NCI-H748 (cell line): ENCODE results near the gene ANKRD44.

Experiments
- DNase-seq: peaks from one replicate; lab custom pipeline; 2025; ENCODE audit not compliant: unreplicated experiment; lab: John Stamatoyannopoulos, UW

ANKRD44 gene

DNA sequence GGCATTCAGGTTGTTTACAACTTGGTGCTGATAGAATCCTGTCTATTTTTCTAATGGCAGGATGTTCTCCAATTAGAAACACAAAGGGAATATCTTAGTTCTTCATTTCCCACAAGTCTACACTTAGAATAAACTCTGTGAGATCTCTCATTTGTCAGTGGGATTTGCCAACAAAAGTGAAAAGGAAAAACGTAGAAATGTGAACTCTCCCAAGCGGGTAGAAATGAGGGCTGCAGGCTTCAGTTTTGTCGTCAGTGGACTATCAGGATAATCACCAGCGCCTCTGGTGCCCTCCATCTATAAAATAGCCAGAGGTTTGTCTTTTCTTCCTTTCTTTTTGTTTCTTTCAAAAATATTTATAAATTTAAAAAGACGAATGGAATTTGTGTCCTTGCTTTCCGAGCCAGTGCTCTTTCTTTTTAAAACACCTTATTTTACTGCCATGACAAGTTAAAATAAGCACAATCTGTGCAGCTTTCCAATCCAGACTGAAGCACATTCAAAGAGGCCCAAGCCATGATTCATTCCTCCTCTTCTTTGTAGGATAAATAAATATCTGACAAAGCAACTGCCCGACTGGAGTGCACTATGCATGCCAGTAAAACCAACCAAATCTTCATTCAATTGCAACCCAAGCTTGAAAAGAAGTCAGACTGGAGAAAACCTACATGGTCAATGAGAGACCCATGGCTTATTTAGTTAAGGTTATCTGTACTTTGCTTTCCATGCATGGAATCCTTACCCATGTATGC lies 185.8 kb downstream of the ANKRD44 start:
- no peak for DNase-seq

DNA sequence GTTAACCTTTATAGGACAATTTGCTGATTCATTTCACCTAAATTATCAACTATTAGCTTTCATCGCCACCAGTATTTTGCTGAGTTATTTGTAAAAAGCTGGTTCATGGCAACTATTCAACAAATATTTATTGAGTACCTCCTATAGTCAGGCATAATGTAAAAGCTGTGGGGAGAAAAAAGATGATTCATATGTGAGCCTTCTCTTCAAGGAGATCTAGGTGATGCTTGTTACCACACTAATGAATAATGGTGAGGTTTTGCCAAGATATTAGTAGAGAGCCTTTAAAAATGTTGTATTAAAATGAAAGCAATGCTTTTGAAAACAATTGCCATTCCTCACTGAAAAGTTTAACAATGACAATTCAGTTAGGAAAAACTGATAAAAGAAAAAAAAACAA lies 187.8 kb downstream of the ANKRD44 start:
- DNase-seq: no peak

DNA sequence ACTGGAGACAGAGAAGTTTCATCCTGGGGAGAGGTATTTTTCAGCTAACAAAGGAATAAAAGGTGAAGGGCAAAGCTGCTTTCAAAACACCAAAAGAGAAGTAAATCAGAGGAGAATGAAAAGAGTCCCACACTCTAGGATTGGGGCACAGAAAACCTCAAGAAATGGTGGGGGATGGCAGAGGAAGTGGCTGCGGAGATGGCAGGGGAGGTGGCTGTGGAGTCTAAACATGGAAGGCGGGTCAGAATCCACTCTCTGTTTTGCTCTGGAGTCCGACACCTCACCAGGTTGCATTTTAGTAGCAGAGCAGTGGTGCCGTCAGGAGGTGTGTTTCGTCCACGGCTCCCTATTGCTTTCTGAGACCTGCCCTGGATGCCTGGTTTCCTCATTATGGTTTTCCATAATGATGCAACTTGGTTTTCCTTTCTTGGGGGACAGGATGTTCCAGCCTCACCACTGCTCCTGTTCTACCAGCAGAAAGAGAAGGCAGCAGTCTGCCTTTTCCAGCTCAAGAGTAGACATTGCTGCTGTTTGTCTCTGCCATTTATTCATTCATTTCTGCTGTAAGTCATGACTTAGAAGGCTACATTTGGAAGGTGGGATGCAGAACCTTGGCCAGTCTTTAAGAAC lies 188.7 kb downstream of the ANKRD44 start:
- DNase-seq: no peak

DNA sequence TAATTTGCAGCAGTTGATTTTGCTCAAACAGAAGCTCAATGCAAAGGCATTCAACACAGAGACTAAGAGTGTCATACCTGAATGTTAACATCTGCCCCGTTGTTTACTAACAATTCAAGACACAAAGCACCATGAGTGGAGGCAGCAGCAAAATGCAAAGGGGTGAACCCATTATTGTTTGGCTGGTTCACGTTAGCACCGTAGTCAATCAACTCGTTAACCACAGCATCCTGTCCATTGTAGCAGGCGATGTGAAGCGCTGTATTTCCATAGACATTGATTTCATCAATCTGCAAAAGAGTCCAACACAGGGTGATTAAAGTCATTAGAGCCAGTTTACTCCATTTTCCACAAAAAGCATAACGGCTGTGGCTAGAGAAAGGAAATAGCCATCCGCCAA lies 189.3 kb downstream of the ANKRD44 start:
- peak; percentile 55 for DNase-seq

DNA sequence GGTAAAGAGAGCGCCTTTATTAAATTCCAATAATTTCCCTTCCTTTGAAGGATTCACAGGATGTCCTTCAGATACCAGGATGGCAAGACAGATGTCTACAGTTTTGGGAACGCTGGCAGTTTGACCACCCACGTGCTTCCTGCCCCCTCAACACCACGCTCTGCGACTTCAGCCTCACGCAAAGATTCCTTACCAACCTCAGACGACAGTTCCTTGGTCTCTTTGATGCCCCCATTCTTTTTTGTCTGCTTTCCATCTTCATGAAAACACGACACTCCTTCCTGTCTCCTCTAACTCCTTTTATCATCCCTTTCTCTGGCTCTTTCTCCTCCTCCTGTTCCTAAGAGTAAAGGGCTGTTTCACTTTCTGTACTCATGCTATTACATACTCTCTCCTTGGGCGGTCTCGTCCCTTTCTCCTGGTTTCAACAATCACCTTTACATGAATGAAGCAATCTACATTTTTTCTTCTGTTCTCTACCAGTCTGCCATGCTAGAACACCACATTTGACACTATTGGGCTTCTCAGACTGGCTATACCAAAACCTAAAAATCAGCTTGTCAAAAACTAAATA lies 194.2 kb downstream of the ANKRD44 start:
- no peak for DNase-seq

DNA sequence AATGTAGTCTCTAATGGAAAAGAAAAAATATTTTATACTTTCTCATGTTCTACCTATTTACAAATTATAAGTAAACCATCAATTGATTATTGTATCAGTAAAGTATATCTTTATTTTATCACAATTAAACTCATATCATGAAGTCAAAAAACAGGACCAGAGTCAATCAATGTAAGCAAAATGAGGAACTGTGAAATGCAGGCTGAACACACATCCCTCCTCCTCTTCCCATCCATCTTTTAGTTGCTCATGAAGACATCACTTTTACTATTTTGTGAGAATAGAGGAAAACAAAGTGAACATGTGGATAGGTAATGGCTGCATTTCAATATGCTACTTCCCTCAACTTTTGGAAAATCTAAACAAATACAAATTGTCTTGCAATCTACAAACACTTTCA lies 195.3 kb downstream of the ANKRD44 start:
- no peak for DNase-seq

DNA sequence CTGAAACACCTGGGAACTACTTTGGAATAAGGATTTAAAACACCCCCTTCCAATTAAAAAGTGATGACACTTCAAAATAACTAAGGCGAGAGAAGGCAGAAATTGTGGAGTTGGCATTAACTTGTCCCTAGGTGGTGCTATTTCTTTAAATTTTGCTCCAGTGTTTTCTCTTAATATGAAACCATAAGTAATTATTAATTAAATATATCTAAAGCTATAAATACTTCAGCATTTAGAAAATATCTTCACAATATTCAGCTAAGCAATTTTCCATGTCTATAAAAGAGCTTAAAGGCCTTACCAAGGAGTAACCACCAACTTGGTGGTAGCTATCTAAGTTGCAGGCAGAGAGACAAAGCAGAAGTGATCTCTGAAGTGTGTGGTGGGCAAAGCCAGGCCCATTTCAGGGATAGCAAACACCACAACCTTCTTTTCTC lies 197.3 kb downstream of the ANKRD44 start:
- DNase-seq: peak; percentile 35

DNA sequence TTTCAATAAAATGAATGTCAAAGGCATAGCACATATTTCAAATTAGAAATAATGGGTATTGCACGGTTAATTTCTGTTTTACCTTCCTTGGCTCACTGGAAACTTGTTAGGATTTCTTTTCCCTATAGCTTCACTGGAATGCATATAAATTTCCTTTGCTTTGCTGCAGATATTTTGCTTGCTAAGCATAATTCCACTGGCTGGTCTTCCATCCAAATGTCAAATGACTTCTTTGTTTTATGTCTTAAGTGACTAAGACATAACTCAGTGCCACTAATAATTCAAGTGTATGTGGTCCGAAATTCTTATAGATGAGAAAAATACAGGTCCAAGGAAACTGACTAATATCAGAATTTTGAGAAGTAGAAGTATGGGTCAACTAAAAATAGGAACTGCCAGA lies 201.3 kb downstream of the ANKRD44 start:
- no peak for DNase-seq

DNA sequence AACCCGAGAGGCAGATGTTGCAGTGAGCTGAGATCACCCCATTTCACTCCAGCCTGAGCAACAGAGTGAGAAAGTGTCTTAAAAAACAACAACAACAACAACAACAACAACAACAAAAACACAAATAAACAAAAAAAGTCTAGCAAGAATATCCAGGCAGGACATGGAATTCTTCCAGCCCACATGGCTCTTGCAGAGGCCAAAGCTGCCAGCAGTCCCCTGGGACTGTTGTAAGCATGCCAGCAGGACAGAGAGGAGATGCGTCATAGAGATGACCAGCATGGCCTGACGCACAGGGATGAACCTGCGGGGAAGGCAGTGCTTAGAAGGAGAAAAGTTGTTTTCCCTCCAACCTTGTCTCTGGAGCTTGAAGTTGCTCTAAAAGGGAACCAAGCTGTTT lies 201.8 kb downstream of the ANKRD44 start:
- DNase-seq: no peak

DNA sequence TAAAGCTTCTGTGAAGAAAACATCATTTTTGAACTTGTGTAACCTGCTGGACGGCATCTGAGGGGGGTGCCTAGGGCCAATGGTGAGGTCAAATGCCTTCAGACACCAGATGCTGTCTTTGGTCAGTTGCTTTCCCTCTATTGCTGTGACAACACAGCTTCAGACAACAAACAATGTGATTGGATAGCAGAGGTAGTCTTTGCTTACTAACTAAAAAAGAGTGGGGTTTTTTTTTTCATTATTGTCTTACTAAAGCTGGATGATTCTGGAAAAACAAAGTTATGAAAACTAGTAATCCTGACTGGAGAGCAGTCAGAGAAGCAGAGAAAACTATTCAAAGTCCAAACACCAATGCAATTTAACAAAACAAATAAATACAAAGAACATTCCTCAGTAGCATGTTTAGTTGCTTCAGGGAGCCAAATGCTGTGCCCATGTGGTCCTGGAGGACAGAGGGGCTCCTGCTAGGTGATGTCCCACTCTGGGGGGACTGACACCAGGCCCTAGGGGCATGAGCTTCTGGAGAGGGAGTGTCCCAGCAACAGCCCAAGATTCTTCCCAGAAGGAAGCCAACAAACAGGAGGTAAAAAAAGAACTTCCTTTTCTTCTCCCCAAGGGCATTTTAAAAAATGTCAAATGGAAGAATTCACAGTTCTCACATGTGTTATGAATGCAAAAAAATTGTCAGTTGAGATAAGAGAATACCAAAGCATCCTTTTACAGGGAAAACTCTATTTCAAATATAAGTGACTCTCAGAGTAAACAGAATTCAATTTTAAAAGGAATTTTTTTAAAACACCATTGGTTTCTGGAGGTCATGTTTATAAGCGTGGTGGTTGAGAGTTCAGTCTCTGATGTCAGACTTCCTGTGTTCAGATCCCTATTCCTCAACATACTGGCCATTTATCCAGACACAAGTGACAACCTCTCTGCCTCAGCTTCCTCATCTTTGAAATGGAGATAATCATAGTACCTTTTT lies 203.0 kb downstream of the ANKRD44 start:
- no peak for DNase-seq

DNA sequence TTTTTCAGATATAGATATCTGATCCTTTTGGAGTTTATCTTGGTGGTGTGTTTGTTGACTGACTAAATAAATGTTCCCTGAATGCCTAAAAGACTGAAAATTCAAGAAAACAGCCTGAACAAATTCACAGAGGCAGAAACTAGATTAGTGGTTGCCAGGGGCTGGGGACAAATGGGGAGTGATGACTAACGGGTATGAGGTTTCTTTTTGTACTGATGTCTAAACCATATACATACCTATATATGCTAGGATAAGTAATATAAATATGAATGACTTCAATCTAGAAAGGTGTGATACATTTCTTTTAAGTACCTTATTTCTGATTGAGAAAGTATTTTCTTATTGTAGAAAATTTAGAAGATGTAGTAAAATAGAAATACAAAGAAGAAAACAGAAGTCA lies 207.2 kb downstream of the ANKRD44 start:
- DNase-seq: no peak

DNA sequence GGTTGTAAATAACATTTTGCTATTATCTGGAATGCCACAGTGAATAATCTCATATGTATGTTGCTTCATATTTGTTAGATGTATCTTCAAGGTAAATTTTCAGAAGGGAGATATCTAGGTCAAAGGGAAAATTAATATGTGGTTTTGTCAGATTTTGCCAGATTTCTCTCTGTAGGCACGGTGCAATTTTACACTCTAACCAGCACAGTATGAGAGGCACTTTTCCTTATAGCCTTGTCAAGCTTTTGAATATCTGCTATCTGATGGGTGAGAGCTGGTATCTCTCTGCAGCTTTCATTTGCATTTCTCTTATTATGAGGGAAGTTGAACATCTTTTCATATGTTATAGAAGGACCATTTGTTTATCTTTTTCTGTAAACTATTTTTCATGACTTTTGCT lies 208.3 kb downstream of the ANKRD44 start:
- no peak for DNase-seq

DNA sequence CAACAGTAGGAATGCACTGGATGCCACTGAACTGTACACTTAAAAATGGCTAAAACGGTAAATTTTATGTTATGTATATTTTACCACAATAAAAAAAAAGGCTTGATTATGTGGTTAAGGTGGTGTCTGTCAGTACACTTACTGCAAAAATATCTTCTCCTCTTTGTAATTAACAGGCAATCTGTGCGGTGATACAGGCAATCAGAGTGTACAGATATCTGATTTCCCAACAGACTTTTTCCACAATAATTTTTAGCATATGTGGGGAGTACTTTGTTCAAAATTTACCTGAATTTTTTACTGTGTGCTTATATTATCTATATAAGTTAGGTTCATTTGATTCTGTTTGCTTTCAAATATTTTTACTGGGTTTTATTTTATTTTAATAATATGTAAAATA lies 209.1 kb downstream of the ANKRD44 start:
- no peak for DNase-seq

DNA sequence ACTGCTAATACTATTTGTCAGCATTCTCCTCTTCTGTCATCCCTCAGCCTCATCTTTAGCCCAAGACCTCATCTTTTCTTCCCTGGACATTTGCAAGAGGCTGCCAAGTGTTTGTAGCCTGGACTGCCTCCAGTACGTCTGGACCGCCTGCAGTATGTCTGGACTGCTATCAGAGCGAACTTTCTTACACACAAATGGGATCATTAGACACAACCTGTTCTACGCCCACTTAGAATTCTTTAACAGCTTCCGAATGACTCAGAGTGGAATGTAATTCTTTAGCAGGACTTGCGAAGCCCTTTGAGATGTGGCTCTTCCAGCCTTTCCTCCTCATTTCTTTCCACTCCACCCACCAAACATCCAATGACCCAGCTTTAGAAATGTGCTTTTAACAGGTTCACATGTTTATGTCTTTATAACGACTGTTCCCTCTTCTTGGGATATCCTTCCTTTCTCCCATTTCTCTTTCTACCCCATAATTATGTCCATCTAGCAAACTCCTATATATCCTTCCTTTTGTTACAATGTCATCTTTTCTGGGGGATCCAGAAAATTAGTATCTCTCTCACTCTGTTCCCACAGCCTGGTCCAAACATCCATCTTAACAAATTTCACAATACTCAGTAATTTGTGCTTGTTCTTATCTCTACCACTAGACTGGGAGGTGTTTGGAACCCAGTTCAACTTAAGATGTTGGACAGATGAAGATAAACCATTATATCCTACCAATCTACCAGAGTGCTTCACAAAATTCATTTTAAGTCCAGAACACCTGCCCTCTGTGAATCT lies 212.8 kb downstream of the ANKRD44 start:
- no peak for DNase-seq

DNA sequence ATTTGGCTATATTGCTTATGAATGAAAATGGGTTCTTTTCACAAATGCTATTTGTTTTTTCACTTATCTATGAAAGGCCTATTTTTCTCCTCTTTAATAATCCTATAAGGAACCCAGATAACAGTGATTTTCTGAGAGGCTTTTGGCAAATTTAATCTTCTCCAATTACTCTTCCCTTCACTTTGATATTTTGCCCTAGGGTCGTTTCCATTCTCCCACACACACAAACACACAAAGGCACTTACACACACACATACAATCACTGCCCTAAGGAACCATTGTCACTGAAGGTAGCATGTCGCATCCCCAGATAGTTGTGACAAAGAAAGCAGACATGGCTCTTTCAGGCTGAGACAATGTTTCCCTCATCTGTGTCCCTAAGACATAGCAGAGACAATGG lies 213.9 kb downstream of the ANKRD44 start:
- DNase-seq: no peak

DNA sequence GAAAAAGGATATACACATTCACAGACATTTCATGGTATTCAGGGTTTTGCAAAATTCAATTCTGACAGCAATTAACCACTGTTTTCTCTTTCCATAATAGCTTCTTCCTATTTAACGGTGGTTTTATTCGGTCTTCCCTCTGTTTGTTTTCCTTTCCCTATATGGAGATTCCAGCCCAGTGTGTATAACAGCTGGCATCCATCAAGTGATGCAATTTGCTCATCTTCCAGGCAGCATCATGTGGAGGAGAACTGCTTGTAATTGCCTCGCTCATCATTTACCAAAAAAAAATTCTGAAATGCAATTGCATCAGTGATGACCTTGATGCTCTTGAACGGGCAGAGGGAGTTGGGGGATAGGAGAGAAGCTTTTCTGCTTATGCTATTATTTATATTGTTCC lies 218.1 kb downstream of the ANKRD44 start:
- peak; percentile 95 for DNase-seq

DNA sequence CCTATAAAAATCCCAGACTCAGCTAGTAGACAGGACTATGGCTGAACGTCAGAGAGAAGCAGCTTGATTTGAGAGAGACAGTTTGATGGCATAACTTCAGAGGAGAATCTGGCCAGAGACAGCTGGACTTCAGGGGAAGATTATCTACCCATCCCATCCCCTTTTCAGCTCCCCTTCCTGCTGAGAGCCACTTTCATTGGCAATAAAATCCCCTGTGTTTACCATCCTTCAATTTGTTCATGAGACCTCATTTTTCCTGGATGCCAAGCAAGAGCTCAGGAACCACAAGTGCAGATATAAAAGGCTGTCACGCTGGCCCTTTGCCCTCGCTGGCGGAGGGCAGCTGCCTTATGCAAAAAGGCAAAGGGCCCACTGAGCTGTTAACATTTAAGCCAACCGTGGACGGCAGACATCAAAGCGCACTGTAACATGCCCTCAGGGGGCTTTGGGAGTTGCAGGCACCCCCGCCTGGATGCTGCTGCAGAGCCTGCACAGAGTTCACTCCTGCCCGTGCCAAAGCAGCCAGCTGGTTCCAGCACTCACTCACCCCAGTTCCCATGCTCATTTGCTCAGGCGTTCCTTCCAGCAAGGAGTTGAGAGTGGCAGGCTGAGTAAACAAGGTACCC lies 219.7 kb downstream of the ANKRD44 start:
- DNase-seq: peak; percentile 43

DNA sequence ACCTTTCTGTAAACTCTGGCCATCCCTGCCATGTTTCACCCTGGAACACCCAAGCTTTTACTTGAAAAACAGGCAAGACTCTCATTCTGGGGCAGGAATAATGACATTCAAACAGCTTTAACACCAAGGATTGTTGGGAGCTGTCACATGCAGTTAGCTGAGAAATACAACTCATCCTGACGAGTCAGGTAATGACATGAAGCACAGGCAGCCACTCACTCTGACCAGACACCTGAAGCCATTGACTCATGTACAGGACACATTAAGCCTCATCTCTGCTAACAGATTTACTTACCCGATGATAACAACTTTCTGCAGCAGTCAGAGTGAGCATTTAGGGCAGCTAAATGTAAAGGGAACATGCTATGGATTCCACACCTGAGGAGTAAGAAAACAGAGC lies 220.9 kb downstream of the ANKRD44 start:
- no peak for DNase-seq

DNA sequence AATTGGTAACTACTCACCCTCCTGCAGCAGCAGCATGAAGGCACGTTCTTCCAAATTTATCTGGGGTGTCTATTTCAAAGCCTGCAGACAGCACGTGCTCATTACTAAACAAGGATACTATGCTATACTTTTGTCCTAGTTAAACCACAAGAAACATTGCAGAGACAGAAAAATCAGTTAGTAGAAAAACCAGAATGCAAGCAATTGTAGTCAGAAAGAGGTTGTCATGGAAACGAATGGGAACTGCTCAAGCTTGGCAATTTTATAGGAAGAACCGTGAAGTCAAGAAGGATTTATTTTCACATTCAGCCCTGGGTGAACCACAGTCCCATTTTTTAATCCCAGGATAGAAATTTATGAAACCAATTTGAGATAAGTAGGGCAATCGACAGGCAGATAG lies 221.9 kb downstream of the ANKRD44 start:
- DNase-seq: peak; percentile 47

DNA sequence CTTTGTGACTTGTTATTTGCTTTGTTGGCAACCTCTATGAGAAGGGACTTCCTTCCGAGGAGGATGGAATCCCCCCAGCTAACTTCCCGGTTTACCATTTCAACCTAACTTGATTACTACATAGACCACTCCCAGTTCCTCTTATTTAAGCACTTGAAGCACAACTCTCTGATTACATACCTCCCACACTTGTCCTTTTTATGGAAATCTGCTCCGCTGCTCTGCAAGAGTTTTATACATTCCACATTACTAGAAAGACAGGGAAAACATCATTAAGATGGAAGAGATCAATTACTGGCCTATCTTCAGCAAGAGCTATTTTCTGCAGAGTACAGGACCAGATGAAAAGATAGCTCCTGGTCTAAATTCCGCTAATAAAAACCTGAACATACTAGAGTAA lies 224.1 kb downstream of the ANKRD44 start:
- peak; percentile 74 for DNase-seq
